NCI-H1105 treated with DMSO at 0.1 percent for 48 hours (cell line): ENCODE results near the gene ERH.
A peak's percentile ranks its signal among the peaks of the same experiment; 100 is the strongest.
"Not testable (repeated sequence)": the region's sequence is repeated elsewhere in the genome, so short reads cannot be mapped to it uniquely, and the experiment has no call there.

Source experiments
- DNase-seq: peaks from one replicate; lab custom pipeline; 2025; lab: John Stamatoyannopoulos, UW

ERH gene

DNA sequence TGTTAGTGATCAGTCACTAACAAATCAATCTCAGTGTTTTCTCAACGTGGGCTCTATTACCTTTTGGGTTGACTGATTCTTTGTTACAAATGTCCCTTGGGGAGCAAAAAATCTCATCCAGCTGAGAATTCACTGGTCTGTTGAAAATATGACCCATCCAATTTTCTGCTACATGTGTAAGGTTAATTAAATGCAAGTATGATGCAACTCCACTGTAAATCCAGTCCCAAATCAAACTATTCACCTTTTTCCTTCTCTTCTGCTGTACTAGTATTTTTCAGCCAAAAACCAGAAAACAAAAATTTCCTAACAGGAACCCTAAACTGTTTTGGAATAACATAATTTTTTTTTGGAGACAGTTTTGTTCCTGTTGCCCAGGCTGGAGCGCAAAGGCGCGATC is 2.2 kb downstream of the ERH start:
- no peak for DNase-seq

DNA sequence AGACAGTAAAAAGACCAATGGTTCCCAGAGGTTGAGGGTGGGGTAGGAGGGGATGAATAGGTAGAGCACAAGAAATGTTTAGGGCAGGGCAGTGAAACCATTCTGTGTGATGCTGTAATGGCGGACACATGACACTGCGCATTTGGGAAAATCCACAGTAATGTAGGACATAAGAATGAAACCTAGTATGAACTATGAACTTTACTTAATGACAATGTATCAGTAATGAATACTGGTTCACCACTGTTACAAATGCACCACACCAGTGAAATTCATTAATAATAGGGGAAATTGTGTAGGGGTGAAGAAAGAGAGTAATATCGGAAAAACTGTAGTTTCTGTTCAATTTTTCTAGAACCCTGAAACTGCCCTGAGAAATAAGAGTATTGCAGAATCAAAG is 5.6 kb downstream of the ERH start:
- no peak for DNase-seq

- not testable (repeated sequence) for DNase-seq
These were observed 6.7 kb downstream of the ERH start for GRCh38 chr14:69391400-69391799.

DNA sequence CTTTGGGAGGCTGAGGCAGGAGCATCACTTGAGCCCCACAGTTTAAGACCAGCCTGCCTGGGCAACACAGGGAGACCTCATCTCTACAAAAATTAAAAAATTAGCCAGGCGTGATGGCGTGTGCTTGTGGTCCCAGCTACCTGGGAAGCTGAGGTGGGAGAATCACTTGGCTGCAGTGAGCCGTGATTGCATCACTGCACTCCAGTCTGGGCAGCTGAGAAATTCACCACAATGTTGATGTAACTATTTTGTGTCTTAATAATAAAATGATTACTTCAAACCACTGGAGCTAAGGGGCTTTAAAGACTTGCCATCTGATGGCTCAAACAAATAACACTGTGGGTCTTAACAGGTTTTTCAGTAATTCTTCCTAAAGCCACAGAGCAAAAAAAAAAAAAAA is 10.8 kb downstream of the ERH start:
- DNase-seq, result no peak

- DNase-seq, result no peak
These were observed 19.8 kb downstream of the ERH start for GRCh38 chr14:69378274-69378673.

DNA sequence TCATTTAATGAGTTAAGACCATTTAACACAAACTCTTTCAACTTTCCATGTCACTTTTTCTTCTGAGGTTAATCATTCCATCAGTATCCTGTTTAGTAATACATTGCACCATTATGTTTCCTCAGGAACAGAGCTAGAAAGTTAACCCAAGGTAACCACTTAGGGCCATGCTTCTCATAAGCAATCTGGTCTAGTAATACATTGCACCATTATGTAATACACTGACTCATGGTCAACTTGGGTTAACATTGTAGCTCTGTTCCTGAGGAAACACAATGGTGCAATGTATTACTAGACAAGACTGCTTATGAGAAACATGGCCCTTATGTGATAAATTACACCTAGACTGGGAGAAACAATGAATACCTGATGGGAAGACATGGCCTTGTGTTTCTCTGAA is 21.7 kb downstream of the ERH start:
- DNase-seq, result no peak

DNA sequence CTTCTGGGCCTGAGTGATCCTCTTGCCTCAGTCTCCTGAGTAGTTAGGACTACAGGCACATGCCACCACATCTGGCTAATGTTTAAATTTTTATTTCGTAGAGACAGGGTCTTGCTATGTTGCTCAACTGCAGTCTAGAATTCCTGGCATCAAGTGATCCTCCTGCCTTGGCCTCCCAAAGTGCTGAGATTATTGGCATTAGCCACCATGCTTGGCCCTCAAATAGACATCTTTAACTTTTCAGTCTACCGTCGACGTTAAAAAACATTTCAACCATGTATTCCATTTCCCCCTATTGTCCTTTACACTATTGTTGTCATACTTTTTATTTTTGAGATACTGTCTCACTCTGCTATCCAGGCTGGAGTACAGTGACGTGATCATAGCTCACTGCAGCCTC is 22.4 kb downstream of the ERH start:
- DNase-seq, result no peak

- no peak for DNase-seq
These were observed 22.9 kb downstream of the ERH start for GRCh38 chr14:69375182-69375581.

GRCh38 chr14:69374235-69374634 is 23.9 kb downstream of the ERH start:
- no peak for DNase-seq

- peak; percentile 40 for DNase-seq
These were observed 25.0 kb downstream of the ERH start for GRCh38 chr14:69373104-69373503.

DNA sequence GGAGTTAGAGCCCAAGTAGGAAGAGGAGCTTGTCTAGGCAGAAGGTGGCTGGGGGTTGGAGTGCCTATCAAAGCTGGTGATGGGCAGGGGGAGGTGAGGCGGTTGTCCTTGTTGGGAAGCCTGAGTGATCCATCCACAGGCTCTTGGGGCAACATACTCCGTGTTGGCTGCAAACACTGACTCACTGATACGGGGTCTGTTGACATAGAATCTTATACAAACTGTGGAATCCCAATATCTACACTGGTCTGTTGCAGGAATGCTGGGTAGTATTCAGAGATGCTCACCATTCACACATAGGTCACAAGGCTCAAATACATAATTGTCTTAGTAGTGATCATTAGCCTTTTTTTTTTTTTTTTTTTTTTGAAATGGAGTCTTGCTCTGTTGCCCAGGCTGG is 26.0 kb downstream of the ERH start:
- DNase-seq, result no peak

GRCh38 chr14:69370061-69370460 is 28.0 kb downstream of the ERH start:
- no peak for DNase-seq

DNA sequence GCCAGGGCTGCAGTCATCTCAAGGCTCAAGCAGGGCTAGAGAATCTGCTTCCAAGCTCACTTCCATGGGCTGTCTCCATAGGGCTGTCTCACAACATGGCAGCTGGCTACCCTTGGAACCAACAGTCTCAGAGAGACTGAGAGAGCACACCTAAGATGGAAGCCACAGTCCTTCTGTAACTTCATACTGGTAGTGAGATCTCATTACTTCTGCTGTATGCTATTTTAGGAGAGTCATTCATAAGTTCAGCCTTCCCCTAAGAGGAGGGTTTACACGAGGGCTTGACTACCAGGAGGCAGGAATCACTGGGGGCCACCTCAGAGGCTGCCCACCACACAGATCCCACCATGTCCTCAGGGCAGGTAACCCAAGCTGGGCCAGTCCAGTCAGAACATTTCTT is 29.7 kb downstream of the ERH start:
- no peak for DNase-seq

- DNase-seq, result no peak
These were observed 31.3 kb downstream of the ERH start for GRCh38 chr14:69366761-69367160.

DNA sequence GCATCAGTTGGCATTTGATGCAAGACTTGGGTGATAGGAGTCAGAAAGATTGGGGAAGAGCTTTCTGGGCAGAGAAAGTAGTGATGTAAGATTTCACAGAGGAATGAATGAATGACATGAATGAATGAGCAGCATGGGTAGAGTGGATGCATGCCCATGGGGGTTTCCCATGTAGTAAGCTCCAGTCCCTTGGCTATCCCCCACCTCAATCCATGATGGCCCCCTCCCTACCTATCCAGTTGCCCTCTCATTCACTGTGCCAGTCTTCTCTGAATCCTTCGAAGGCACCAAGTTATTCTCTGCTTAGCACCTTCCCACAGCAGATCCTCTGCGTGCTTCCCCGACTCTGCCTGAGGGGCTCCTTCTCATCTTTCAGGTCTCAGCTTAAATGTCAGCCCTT is 32.0 kb downstream of the ERH start:
- DNase-seq, result no peak

DNA sequence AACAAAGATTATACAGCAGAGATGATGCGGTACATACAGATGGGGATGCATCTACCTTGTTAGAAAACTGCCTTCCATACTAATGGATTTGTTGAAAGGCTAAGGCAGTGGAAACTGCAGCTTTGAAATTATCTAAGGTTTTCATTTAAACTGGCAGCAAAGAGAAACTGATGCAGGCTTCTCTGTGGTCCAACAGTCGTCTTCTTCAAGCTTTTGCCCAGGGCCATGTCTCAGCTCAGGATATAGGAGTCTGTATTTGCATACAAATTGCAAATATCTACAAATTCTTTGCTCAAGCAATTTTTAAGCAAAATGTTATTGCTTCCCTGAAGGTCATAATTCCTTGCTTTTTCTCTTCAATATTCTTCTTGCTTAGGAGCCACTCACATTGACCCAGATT is 33.7 kb downstream of the ERH start:
- DNase-seq, result no peak

GRCh38 chr14:69363964-69364363 is 34.1 kb downstream of the ERH start:
- DNase-seq, result no peak

- DNase-seq, result no peak
These were observed 35.0 kb downstream of the ERH start for GRCh38 chr14:69363055-69363454.

DNA sequence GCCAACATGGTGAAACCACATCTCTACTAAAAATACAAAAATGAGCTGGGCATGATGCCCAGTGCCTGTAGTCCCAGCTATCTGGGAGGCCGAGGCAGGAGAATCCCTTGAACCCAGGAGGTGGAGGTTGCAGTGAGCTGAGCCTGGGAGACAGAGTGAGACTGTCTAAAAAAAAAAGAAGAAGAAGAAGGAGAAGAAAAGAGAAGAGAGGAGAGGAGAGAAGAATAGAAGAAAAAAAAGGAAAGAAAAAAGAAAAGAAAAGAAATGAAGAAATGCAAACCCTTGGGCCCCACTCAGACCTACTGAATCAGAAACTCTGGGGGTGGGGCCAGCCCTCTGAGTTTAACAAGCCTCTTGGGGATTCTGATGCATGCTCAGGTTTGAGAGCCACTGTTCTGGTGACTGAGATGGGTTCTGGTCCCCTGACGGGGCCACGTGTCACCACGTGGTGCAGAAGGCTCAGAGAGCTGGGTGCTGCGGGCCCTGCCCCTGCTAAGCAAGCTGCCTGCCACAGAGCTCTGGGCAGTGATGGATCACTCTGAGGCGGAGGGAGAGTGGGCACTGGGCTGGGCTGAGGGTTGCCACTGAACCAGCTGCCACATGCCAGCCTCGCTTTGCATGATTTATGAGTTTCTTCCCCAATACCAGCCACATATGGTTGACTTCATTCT is 37.5 kb downstream of the ERH start:
- DNase-seq, result no peak

DNA sequence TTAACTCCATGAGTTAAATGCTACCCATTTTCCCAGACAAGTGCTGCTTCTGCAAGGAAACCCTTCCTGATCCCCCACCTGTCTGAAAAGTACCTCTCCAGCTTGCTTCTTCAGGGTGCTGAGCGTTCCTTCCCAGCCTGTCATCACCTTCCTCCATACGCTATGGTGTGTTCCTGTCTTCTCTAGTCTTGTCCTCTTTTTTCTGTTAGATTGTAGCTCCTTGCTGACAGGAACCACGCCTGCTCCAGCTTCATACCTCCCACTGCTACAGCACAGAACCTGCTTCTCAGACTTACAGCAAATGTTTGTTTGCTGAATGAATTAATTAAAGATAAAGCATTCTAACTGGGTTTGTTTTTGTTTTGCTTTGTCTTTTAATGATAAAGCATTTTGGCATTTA is 39.1 kb downstream of the ERH start:
- no peak for DNase-seq

DNA sequence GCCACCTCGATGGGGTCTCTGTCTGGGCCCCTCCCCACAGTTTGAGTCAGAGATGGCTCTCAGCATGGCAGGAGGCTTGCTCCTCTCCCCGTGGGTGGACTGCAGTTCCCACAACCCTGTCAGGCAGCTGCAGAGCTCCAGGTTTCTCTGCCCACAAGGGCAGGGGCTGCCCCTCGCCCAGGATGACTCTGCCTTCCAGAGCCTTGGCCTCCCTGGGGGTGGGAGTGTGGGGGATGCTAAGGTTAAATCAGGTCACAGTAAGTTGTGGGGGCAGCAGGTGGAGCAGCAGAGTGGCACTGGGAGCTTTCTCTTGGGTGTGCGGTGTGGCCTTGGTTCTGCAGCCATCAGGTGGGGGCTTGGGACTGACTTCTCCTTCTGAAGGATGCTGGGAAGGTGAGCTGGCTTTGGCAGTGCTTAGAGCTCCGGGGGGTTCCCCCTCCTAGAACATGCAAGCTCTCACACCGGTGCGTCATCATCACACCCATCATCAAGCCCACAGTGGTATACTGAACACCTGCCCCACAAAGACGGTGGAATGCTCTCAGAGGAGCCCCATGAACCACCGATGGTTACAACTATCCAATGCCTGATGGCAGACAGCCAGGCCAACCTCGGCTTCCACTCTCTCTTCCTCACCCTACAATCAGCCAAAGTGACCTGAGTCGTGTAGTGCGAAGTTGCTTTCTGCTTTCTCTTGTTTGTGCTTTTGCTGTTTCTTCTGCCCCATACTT is 39.7 kb downstream of the ERH start:
- no peak for DNase-seq

DNA sequence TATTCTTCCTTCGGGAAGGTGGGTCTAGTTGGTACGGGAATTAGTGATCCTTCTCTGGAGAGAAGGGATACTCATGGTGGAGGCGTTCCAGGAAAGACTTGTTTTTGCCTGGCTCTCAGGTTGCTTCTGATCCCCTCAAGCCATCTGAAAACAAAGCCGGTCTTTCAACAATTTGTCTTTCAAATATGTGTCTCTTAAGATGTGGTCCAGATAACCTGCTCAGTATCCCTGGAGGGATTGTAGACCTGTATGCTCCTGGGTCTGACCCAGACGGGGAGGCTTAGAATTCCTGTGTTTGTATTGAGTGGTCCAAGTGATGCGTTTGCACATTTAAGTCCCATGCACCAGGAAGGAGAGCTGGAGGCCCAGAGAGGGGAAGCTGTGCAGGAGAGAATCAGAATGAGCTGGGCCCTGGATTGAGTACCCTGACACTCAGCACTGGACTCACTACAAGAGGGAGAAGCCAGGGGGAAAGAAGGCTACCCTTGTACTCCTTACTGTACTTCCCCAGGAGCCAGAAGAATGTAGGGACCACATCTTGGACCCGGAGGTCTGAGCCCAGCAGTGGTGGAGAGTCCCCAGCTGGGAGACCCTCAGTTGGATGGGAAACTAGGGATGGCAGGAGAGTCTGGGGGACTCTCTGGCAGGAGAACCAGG is 40.4 kb downstream of the ERH start:
- no peak for DNase-seq

- DNase-seq, result no peak
These were observed 41.1 kb downstream of the ERH start for GRCh38 chr14:69356903-69357543.
